Measurements from ENCODE around the gene PTPN18. TPM values are rescaled to one million over a fixed set of nuclear protein-coding genes. Genes with fewer than 3 reads are reported as not detected.

Gene PTPN18
- total RNA-seq, 1 donor from 2014 or later: 78.5 TPM

Other genes with a start within 250 kb of the PTPN18 start
- 12.8 TPM for gene POTEF, start 226.8 kb upstream of the PTPN18 start, total RNA-seq (ENCODE audit: unreplicated experiment)
- 0.29 TPM for gene CCDC74B, start 210.9 kb upstream of the PTPN18 start, total RNA-seq (ENCODE audit: unreplicated experiment)
- 83.4 TPM for gene SMPD4, start 174.5 kb upstream of the PTPN18 start, total RNA-seq (ENCODE audit: unreplicated experiment)
- gene MZT2B, start 173.8 kb upstream of the PTPN18 start, total RNA-seq (ENCODE audit: unreplicated experiment): 172 TPM
- gene TUBA3E, start 157.6 kb upstream of the PTPN18 start, total RNA-seq (ENCODE audit: unreplicated experiment): not detected
- 48.3 TPM for gene IMP4, start 13.2 kb upstream of the PTPN18 start, total RNA-seq (ENCODE audit: unreplicated experiment)
- gene POTEI, start 153.3 kb downstream of the PTPN18 start, total RNA-seq (ENCODE audit: unreplicated experiment): 1.4 TPM
- not detected for gene CFC1B, start 165.2 kb downstream of the PTPN18 start, total RNA-seq (ENCODE audit: unreplicated experiment)
- 1.8 TPM for gene CFC1, start 243.5 kb downstream of the PTPN18 start, total RNA-seq (ENCODE audit: unreplicated experiment)

All from glutamatergic neuron (in vitro differentiated cells).